Measurements from ENCODE around the gene FAM227B.

DNA sequence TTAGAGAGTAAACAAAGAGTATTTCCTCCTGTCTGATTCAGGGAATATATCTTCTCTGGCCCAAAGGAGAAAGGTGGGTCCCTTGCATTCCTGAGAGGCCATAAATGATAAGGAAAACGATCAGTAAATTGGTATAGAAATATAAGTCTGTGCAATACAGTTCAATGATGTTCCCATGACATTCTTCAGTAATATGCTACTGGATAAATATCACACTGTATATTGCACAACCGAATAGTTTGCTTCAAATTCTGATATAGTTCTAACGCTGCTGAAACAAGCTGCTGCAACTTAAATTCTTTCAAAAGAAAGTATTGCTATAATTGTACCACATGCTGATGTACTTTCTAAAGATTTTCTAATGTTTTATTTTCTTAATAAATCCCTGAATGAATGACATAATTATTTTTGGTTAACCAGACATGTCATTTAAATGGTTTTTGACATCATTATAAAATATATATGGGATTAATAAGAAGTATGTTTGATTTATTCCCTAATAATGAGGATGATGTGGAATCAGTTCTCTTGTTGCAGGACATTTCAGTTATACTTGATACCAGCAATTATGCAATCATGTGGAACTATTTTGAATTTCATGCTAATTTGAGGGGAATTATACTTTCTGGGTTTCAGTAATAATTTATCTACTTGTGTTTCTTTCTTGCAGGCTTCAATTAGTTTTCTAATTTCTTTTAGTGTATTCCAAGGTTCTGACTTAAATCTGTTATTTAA is 152.7 kb downstream of the FAM227B start:
- TF ChIP-seq, protein P1, sequence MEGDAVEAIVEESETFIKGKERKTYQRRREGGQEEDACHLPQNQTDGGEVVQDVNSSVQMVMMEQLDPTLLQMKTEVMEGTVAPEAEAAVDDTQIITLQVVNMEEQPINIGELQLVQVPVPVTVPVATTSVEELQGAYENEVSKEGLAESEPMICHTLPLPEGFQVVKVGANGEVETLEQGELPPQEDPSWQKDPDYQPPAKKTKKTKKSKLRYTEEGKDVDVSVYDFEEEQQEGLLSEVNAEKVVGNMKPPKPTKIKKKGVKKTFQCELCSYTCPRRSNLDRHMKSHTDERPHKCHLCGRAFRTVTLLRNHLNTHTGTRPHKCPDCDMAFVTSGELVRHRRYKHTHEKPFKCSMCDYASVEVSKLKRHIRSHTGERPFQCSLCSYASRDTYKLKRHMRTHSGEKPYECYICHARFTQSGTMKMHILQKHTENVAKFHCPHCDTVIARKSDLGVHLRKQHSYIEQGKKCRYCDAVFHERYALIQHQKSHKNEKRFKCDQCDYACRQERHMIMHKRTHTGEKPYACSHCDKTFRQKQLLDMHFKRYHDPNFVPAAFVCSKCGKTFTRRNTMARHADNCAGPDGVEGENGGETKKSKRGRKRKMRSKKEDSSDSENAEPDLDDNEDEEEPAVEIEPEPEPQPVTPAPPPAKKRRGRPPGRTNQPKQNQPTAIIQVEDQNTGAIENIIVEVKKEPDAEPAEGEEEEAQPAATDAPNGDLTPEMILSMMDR (IDR thresholded peaks at IDR 0.05), result no peak
- no peak for TF ChIP-seq POLR2A (IDR thresholded peaks at IDR 0.05)

Data from body of pancreas (tissue), 4 donors.